HG02759 (cell line): Measurements from ENCODE around the gene LYG2.
"Not testable (repeated sequence)": the region's sequence is repeated elsewhere in the genome, so short reads cannot be mapped to it uniquely, and the experiment has no call there.

ENCODE experiments used
- ATAC-seq: cut with Tn5 transposase; IDR thresholded peaks from one replicate; pipeline ENCODE4 v1.9.1; 2021; ENCODE audit warnings: mild to moderate bottlenecking, moderate library complexity; ENCODE audit not compliant: unreplicated experiment

The LYG2 gene

GRCh38 chr2:99255491-99256318 is at the start of gene LYG2:
Gene LYG2, minus strand, starts transcription at chr2:99255666. Its CDS starts 1,406 bp downstream, at chr2:99254260.
- ATAC-seq = no peak

GRCh38 chr2:99301097-99301496 is 45.6 kb upstream of the LYG2 start, which contains the start of gene LYG1:
Gene LYG1, minus strand, starts transcription at chr2:99301197. Its CDS starts 5,527 bp downstream, at chr2:99295670.
- ATAC-seq = not testable (repeated sequence)

GRCh38 chr2:99299580-99299979 is 44.1 kb upstream of the LYG2 start:
- no peak for ATAC-seq

- no peak for ATAC-seq
Observed at GRCh38 chr2:99297994-99298393, 42.5 kb upstream of the LYG2 start.

GRCh38 chr2:99285526-99285925 is 30.1 kb upstream of the LYG2 start:
- no peak for ATAC-seq

- no peak for ATAC-seq
Observed at GRCh38 chr2:99279969-99280695, 24.7 kb upstream of the LYG2 start.

GRCh38 chr2:99278793-99279291 is 23.4 kb upstream of the LYG2 start:
- ATAC-seq = no peak

- not testable (repeated sequence) for ATAC-seq
Observed at GRCh38 chr2:99278195-99278765, 22.8 kb upstream of the LYG2 start.

- ATAC-seq = no peak
Observed at GRCh38 chr2:99275882-99276281, 20.4 kb upstream of the LYG2 start.

GRCh38 chr2:99261242-99261641 is 5.8 kb upstream of the LYG2 start:
- ATAC-seq = no peak

- no peak for ATAC-seq
Observed at GRCh38 chr2:99260184-99260583, 4.7 kb upstream of the LYG2 start.

- no peak for ATAC-seq
Observed at GRCh38 chr2:99259465-99259864, 4.0 kb upstream of the LYG2 start.

GRCh38 chr2:99256677-99257076 is 1.2 kb upstream of the LYG2 start:
- ATAC-seq = no peak

GRCh38 chr2:99249951-99250350 is 5.5 kb downstream of the LYG2 start:
- no peak for ATAC-seq

- ATAC-seq = no peak
Observed at GRCh38 chr2:99242151-99242550, 13.3 kb downstream of the LYG2 start.

- ATAC-seq = no peak
Observed at GRCh38 chr2:99240431-99240830, 15.0 kb downstream of the LYG2 start.

GRCh38 chr2:99238599-99238998 is 16.9 kb downstream of the LYG2 start:
- ATAC-seq = no peak

GRCh38 chr2:99233177-99233576 is 22.3 kb downstream of the LYG2 start:
- not testable (repeated sequence) for ATAC-seq

GRCh38 chr2:99217929-99218501 is 37.5 kb downstream of the LYG2 start:
- no peak for ATAC-seq

- ATAC-seq = no peak
Observed at GRCh38 chr2:99216096-99216495, 39.4 kb downstream of the LYG2 start.

- no peak for ATAC-seq
Observed at GRCh38 chr2:99205491-99205890, 50.0 kb downstream of the LYG2 start.
